Measurements from ENCODE around the gene APOL1.

Gene APOL1

DNA sequence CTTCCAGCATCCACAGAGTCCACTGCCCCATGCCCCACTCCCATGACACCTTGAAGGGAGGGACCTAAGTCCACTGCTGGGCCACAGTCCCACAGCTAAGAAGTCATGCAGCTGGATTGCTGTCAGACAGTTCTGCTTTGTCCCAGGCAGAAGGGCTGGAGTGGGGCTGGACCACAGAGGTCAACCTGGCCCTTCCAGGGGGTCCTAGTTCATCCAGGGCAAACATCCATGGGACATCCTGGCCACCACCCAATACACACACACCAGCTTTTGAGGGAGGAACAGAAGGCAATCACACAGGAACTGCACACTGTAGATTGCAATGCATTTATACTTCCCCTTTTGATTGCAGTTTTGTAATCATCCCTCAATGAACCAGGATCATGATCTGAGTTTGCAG, 40.0 kb upstream of the APOL1 start:
- H3K9ac ChIP-seq (ENCODE audit: low read depth, low read length): no peak overlapping the region
- H3K9me3 ChIP-seq (ENCODE audit: insufficient read depth, low read depth, low read length): no peaks in the 10 kb centered on the region; the same call in 1 of the 2 replicates
- H3K27me3 ChIP-seq (ENCODE audit: insufficient read depth, low read length): no peaks in the 10 kb centered on the region; the same call in 1 of the 2 replicates
- no peak overlapping the region for H3K27ac ChIP-seq (ENCODE audit: low read length)
- no peaks in the 10 kb centered on the region for H3K36me3 ChIP-seq (ENCODE audit: insufficient read depth, low read depth, low read length)
- H3K4me1 ChIP-seq (ENCODE audit: insufficient read depth, low read length): no peaks in the 10 kb centered on the region
- H3K4me3 ChIP-seq (ENCODE audit: low read length): no peak overlapping the region

DNA sequence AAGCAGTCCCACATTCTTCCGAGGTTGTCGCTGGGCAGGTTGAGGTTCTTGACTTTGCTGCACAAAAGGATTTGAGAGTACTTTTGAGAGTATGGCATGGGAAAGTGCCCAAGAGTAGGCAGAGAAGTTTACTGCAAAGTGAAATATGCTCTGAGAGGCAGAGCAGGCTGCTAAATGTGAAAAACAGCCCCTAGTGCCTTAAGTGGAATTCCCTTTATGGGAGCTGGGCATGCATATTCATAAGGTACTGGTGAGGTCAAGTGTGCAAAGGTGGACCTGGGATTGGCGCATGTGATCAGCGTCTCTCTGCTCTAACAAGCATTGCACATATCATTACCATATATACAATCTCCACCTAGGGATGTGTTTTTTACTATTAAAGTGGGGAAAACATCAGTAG, 39.3 kb upstream of the APOL1 start:
- Histone ChIP-seq H3K9ac (ENCODE audit: low read depth, low read length) (no peak overlapping the region), H3K9me3 (ENCODE audit: insufficient read depth, low read depth, low read length) (no peaks in the 10 kb centered on the region; the same call in 1 of the 2 replicates), H3K4me3 (ENCODE audit: low read length) (no peak overlapping the region), H3K4me1 (ENCODE audit: insufficient read depth, low read length) (no peaks in the 10 kb centered on the region), H3K36me3 (ENCODE audit: insufficient read depth, low read depth, low read length) (no peaks in the 10 kb centered on the region), H3K27ac (ENCODE audit: low read length) (no peak overlapping the region), H3K27me3 (ENCODE audit: insufficient read depth, low read length) (no peaks in the 10 kb centered on the region; the same call in 1 of the 2 replicates)

DNA sequence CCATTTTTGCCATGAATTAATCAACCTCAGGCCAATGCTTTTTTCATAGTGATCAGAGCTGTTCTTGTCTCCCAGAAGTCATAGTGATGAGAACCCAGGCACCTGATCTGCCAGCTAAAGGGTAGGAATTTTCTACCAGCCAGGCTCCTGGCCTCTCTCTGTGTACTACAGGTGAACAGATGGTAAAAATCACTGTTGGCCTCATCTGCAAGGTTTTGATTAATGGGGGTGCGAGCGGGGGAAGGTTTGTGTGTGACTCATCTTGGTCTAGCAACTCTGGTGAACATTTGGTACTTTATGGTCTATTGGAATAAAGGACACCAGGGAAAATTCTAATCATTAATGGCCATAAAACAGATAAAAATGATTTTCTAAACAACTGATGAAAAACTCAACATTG, 37.0 kb upstream of the APOL1 start:
- no peaks in the 10 kb centered on the region; the same call in 1 of the 2 replicates for H3K27me3 ChIP-seq (ENCODE audit: insufficient read depth, low read length)
- no peaks in the 10 kb centered on the region for H3K4me1 ChIP-seq (ENCODE audit: insufficient read depth, low read length)
- no peaks in the 10 kb centered on the region for H3K36me3 ChIP-seq (ENCODE audit: insufficient read depth, low read depth, low read length)
- no peaks in the 10 kb centered on the region; the same call in 1 of the 2 replicates for H3K9me3 ChIP-seq (ENCODE audit: insufficient read depth, low read depth, low read length)
- H3K27ac ChIP-seq (ENCODE audit: low read length): no peak overlapping the region
- H3K9ac ChIP-seq (ENCODE audit: low read depth, low read length): no peak overlapping the region
- H3K4me3 ChIP-seq (ENCODE audit: low read length): no peak overlapping the region

DNA sequence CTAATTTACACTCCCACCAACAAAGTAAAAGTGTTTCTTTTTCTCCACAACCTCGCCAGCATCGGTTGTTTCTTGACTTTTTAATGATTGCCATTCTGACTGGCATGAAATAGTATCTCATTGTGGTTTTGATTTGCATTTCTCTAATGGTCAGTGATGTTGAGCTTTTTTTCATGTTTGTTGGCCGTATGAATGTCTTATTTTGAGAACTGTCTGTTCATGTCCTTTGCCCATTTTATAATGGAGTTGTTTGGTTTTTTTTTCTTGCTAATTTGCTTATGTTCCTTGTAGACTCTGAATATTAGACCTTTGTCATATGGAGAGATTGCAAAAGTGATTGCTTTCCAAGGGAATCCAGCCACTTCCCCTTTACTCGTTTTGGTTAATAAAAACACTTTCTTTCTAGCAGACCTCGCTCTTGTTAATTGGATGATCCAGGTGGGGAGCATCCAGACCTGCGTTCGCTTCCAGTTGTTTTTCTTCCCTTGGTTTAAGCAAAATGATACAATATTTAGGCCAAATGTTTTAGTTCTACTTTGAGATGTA, 34.2 kb upstream of the APOL1 start:
- Histone ChIP-seq H3K9ac (ENCODE audit: low read depth, low read length) (no peak overlapping the region), H3K4me1 (ENCODE audit: insufficient read depth, low read length) (peaks cover 3% of the 10 kb centered on the region), H3K4me3 (ENCODE audit: low read length) (no peak overlapping the region), H3K36me3 (ENCODE audit: insufficient read depth, low read depth, low read length) (no peaks in the 10 kb centered on the region), H3K27ac (ENCODE audit: low read length) (no peak overlapping the region), H3K9me3 (ENCODE audit: insufficient read depth, low read depth, low read length) (no peaks in the 10 kb centered on the region), H3K27me3 (ENCODE audit: insufficient read depth, low read length) (no peaks in the 10 kb centered on the region; the same call in 1 of the 2 replicates)

- peak overlapping the region; percentile 31; the same call in 1 of the 2 replicates for H3K4me3 ChIP-seq (ENCODE audit: low read length)
- no peaks in the 10 kb centered on the region for H3K36me3 ChIP-seq (ENCODE audit: insufficient read depth, low read depth, low read length)
- H3K27me3 ChIP-seq (ENCODE audit: insufficient read depth, low read length): no peaks in the 10 kb centered on the region
- H3K9me3 ChIP-seq (ENCODE audit: insufficient read depth, low read depth, low read length): no peaks in the 10 kb centered on the region
- H3K4me1 ChIP-seq (ENCODE audit: insufficient read depth, low read length): peaks cover 3% of the 10 kb centered on the region
- H3K9ac ChIP-seq (ENCODE audit: low read depth, low read length): no peak overlapping the region
- H3K27ac ChIP-seq (ENCODE audit: low read length): no peak overlapping the region
Observed at GRCh38 chr22:36220451-36220921, 32.4 kb upstream of the APOL1 start.

DNA sequence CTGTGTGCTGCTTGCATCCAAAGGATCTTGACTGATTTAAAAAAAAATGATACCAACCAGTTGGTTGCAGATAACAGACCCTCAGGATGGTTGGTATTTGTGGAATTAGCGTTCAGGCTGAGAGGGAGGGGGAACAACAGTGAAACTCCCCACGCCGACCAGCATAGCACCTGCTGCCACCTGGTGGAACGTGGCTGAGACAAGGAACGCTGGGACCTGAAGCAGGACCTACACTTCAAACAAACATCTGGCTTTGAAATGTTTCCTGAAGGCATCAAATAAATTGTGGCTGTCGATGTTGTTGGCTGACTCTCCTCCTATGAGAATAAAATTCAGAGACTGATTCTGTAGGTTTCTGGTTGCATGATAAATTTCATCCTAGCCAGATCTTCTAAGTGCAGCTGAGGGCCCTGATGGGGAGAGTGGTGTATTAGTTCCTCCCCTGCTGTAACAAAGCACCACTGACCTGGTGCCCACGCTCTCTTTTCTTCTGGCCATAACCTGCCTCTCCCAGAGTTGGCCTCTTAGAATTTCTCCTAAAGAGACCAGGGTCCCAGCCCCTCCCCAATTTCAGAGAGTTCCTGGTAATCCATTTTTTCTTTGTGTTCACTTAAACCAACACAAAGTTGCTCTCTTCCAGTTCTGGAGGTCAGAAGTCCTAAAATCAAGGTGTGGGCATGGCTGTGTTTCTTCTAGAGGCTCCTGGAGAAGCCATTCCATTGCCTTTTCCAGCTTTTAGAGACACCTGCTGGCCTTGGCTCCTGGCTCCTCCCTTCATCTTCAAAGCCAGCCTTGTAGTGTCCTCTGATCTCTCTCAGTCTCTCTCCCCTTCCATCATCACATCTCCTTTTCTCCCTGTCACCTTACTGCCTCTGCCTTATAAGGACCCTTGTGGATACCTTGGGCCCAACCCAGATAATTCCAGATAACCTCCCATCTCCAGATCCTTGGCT, 30.9 kb upstream of the APOL1 start:
- Histone ChIP-seq H3K9me3 (ENCODE audit: insufficient read depth, low read depth, low read length) (no peaks in the 10 kb centered on the region), H3K27ac (ENCODE audit: low read length) (no peak overlapping the region), H3K27me3 (ENCODE audit: insufficient read depth, low read length) (no peaks in the 10 kb centered on the region), H3K9ac (ENCODE audit: low read depth, low read length) (no peak overlapping the region), H3K4me1 (ENCODE audit: insufficient read depth, low read length) (peaks cover 3% of the 10 kb centered on the region), H3K4me3 (ENCODE audit: low read length) (no peak overlapping the region), H3K36me3 (ENCODE audit: insufficient read depth, low read depth, low read length) (no peaks in the 10 kb centered on the region)

DNA sequence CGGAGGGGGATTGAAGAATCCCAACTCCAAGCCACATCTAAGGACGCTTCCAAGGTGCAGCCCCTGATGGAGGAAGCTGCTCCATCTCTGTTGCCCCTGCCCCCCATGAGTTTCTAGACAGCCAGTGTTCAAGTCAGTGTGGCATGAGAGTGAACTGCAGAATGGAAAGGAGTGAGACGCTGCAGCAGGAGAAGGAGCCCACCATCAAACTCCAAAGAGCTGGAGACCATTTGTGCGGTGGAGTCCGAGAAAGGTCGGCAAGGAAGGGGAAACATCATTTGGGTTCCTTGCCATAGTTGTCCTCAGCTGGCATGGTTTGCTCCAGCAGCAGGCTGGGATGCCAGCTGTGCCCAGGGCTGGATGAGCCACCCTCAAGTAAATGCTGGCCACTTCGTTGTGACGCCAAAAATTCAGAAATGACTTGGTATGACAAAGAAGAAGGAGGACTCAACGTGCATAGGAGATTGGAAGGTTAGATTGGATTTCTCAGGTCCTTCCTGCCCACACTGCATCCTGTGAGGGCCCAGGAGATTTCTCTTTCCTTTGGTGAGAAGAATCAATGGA, 30.0 kb upstream of the APOL1 start:
- no peaks in the 10 kb centered on the region for H3K27me3 ChIP-seq (ENCODE audit: insufficient read depth, low read length)
- H3K9me3 ChIP-seq (ENCODE audit: insufficient read depth, low read depth, low read length): no peaks in the 10 kb centered on the region
- no peak overlapping the region for H3K4me3 ChIP-seq (ENCODE audit: low read length)
- no peak overlapping the region for H3K27ac ChIP-seq (ENCODE audit: low read length)
- peaks cover 3% of the 10 kb centered on the region for H3K4me1 ChIP-seq (ENCODE audit: insufficient read depth, low read length)
- no peak overlapping the region for H3K9ac ChIP-seq (ENCODE audit: low read depth, low read length)
- peaks cover 7% of the 10 kb centered on the region for H3K36me3 ChIP-seq (ENCODE audit: insufficient read depth, low read depth, low read length)

GRCh38 chr22:36223504-36223903, 29.4 kb upstream of the APOL1 start:
- peaks cover 10% of the 10 kb centered on the region for H3K36me3 ChIP-seq (ENCODE audit: insufficient read depth, low read depth, low read length)
- no peaks in the 10 kb centered on the region for H3K9me3 ChIP-seq (ENCODE audit: insufficient read depth, low read depth, low read length)
- no peak overlapping the region for H3K4me3 ChIP-seq (ENCODE audit: low read length)
- no peak overlapping the region for H3K9ac ChIP-seq (ENCODE audit: low read depth, low read length)
- H3K4me1 ChIP-seq (ENCODE audit: insufficient read depth, low read length): peaks cover 3% of the 10 kb centered on the region
- H3K27ac ChIP-seq (ENCODE audit: low read length): no peak overlapping the region
- no peaks in the 10 kb centered on the region for H3K27me3 ChIP-seq (ENCODE audit: insufficient read depth, low read length)

- Histone ChIP-seq H3K9ac (ENCODE audit: low read depth, low read length) (no peak overlapping the region), H3K4me3 (ENCODE audit: low read length) (no peak overlapping the region), H3K9me3 (ENCODE audit: insufficient read depth, low read depth, low read length) (no peaks in the 10 kb centered on the region), H3K27ac (ENCODE audit: low read length) (no peak overlapping the region), H3K27me3 (ENCODE audit: insufficient read depth, low read length) (no peaks in the 10 kb centered on the region), H3K36me3 (ENCODE audit: insufficient read depth, low read depth, low read length) (peaks cover 10% of the 10 kb centered on the region), H3K4me1 (ENCODE audit: insufficient read depth, low read length) (peaks cover 3% of the 10 kb centered on the region)
Observed at GRCh38 chr22:36224245-36224644, 28.7 kb upstream of the APOL1 start.

DNA sequence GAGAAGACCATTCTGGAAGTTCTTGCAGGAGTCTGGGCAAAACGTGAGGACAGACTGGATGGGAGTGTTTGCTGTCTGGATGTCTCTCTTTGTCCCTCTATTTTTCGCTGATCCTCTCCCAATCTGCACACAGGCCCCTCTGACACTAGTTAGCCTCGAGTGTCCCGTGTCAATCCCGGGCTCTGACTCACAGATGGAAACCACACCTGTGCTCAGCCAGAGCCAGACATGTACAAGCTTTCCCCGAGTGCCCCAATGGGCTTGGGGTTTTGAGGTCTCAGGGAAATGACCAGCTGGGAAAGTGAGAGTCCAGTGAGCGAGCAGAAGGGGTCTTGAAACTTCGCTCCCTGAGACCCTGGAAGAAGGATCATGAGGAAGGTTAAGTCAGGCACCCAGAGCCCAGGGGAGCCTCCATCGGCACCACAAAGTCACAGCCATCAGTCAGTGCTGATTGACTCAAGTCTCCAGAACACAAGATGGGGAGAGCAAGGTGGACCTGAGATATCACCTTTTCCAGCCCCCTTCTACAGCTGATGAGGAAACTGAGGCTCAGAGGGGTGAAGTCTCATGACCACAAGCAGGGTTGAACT, 27.5 kb upstream of the APOL1 start:
- Histone ChIP-seq H3K27me3 (ENCODE audit: insufficient read depth, low read length) (no peaks in the 10 kb centered on the region), H3K4me1 (ENCODE audit: insufficient read depth, low read length) (peaks cover 3% of the 10 kb centered on the region), H3K9me3 (ENCODE audit: insufficient read depth, low read depth, low read length) (no peaks in the 10 kb centered on the region), H3K36me3 (ENCODE audit: insufficient read depth, low read depth, low read length) (peaks cover 11% of the 10 kb centered on the region), H3K9ac (ENCODE audit: low read depth, low read length) (no peak overlapping the region), H3K27ac (ENCODE audit: low read length) (no peak overlapping the region), H3K4me3 (ENCODE audit: low read length) (no peak overlapping the region)

- no peak overlapping the region for H3K9ac ChIP-seq (ENCODE audit: low read depth, low read length)
- no peaks in the 10 kb centered on the region for H3K9me3 ChIP-seq (ENCODE audit: insufficient read depth, low read depth, low read length)
- H3K4me3 ChIP-seq (ENCODE audit: low read length): no peak overlapping the region
- H3K4me1 ChIP-seq (ENCODE audit: insufficient read depth, low read length): peaks cover 3% of the 10 kb centered on the region
- H3K27me3 ChIP-seq (ENCODE audit: insufficient read depth, low read length): no peaks in the 10 kb centered on the region
- no peak overlapping the region for H3K27ac ChIP-seq (ENCODE audit: low read length)
- peaks cover 15% of the 10 kb centered on the region for H3K36me3 ChIP-seq (ENCODE audit: insufficient read depth, low read depth, low read length)
Observed at GRCh38 chr22:36226189-36226588, 26.7 kb upstream of the APOL1 start.

Measured in iPS-20b (cell line).